Liver (tissue), 9 donors: ENCODE results near the gene ZNF254. TPM values are rescaled to one million over a fixed set of nuclear protein-coding genes. Genes with fewer than 3 reads are reported as not detected.

Source experiments
- DNase-seq: peaks from one replicate; pipeline ENCODE4 v3.0.0-alpha.2; 2017; ENCODE audit warnings: low spot score
- H3K27ac ChIP-seq, 2 donors: one replicate each; pipeline ENCODE4 v1.7.0; 2013; ENCODE audit warnings: inconsistent platforms in 2 of 2, low read length in 2 of 2, control low read depth in 1 of 2, low read depth in 1 of 2, mild to moderate bottlenecking in 1 of 2
- H3K27me3 ChIP-seq, 4 donors: one replicate each; pipeline versions ENCODE4 v1.6.1 to v1.7.0; 2013; ENCODE audit warnings: low read length in 3 of 4, inconsistent platforms in 1 of 4, mild to moderate bottlenecking in 1 of 4, moderate library complexity in 1 of 4; ENCODE audit not compliant: control insufficient read depth in 4 of 4, insufficient read depth in 4 of 4
- H3K36me3 ChIP-seq, 4 donors: one replicate each; pipeline versions ENCODE4 v1.6.1 to v1.7.0; 2013; ENCODE audit warnings: low read length in 3 of 4, mild to moderate bottlenecking in 3 of 4, low read depth in 1 of 4, moderate library complexity in 1 of 4; ENCODE audit not compliant: control insufficient read depth in 4 of 4, insufficient read depth in 3 of 4
- H3K4me1 ChIP-seq, 4 donors: one replicate each; pipeline versions ENCODE4 v1.6.1 to v1.7.0; 2013; ENCODE audit warnings: low read length in 3 of 4, mild to moderate bottlenecking in 3 of 4, moderate library complexity in 1 of 4; ENCODE audit not compliant: control insufficient read depth in 4 of 4, insufficient read depth in 4 of 4
- H3K4me3 ChIP-seq, 3 donors: one replicate each; pipeline versions ENCODE4 v1.6.1 to v1.7.0; 2013; ENCODE audit warnings: low read length in 3 of 3, control low read depth in 1 of 3, low read depth in 1 of 3, mild to moderate bottlenecking in 1 of 3
- H3K9ac ChIP-seq, 2 donors: one replicate each; pipeline ENCODE4 v1.7.0; 2013; ENCODE audit warnings: low read length in 2 of 2, mild to moderate bottlenecking in 2 of 2, moderate library complexity in 2 of 2, control low read depth in 1 of 2, low read depth in 1 of 2
- H3K9me3 ChIP-seq, 4 donors: one replicate each; pipeline versions ENCODE4 v1.6.1 to v1.7.0; 2013; ENCODE audit warnings: low read length in 3 of 4; ENCODE audit not compliant: control insufficient read depth in 4 of 4
- EGR1 ChIP-seq, 2 donors: IDR thresholded peaks; 2 replicates each; pipeline ENCODE4 v1.6.1; 2016 to 2018; ENCODE audit warnings: antibody characterized with exemption in 2 of 2, low read depth in 2 of 2
- FOXA1 ChIP-seq: IDR thresholded peaks from 2 replicates; pipeline ENCODE4 v1.6.1; 2016; ENCODE audit warnings: antibody characterized with exemption
- FOXA2 ChIP-seq: IDR thresholded peaks from 2 replicates; pipeline ENCODE4 v1.6.1; 2016; ENCODE audit warnings: antibody characterized with exemption
- GABPA ChIP-seq, 2 donors: IDR thresholded peaks in 1 of 2; conservative IDR thresholded peaks in 1 of 2; 2 replicates each; pipeline ENCODE4 v1.6.1; 2016; ENCODE audit warnings: antibody characterized with exemption in 2 of 2, mild to moderate bottlenecking in 1 of 2, moderate library complexity in 1 of 2
- HNF4G ChIP-seq: IDR thresholded peaks from 2 replicates; pipeline ENCODE4 v1.6.1; 2016; ENCODE audit warnings: antibody characterized with exemption
- JUND ChIP-seq, 2 donors: IDR thresholded peaks; 2 replicates each; pipeline ENCODE4 v1.6.1; 2016; ENCODE audit warnings: antibody characterized with exemption in 2 of 2
- NR2F2 ChIP-seq: IDR thresholded peaks from 2 replicates; pipeline ENCODE4 v1.6.1; 2016; ENCODE audit warnings: antibody characterized with exemption
- RAD21 ChIP-seq, 2 donors: IDR thresholded peaks; 2 replicates each; pipeline ENCODE4 v1.6.1; 2016; ENCODE audit warnings: antibody characterized with exemption in 2 of 2, mild to moderate bottlenecking in 2 of 2
- TAF1 ChIP-seq: conservative IDR thresholded peaks from 2 replicates; pipeline ENCODE4 v1.6.1; 2016; ENCODE audit warnings: antibody characterized with exemption, mild to moderate bottlenecking
- YY1 ChIP-seq: IDR thresholded peaks from 2 replicates; pipeline ENCODE4 v1.6.1; 2016; ENCODE audit warnings: antibody characterized with exemption, mild to moderate bottlenecking
- WGBS: extraction: QIAGEN DNeasy Blood & Tissue Kit; methylation state at CpG from one replicate; pipeline ENCODE4 v1.1.7; 2013; 5-methylcytosine and 5-hydroxymethylcytosine counted together
- polyA plus RNA-seq, 2 donors: library from polyadenylated mRNA; stranded (reverse) in 1 of 2; unstranded in 1 of 2; fragments of 200-250 nt in 1 of 2; fragments of >200 nt in 1 of 2; fragmentation: Nextera tagmentation in 1 of 2; extraction: Ambion mirVana in 1 of 2; gene quantifications; one replicate each; pipeline versions ENCODE4 v1.2.1 to v1.2.3, GENCODE V29; 2013 to 2015
- total RNA-seq, 2 donors: library from RNA; depleted of rRNA; stranded (reverse); fragments of >200 nt; gene quantifications; one replicate each; pipeline ENCODE4 v1.2.3, GENCODE V29; 2014
- TF ChIP-seq, protein P1 (sequence below): fragments of 150-350 bp; IDR thresholded peaks from 2 replicates; pipeline ENCODE4 v1.5.1; 2017; ENCODE audit warnings: improper control_type of control experiment, low read depth, low read length; ENCODE audit not compliant: missing input control
- TF ChIP-seq, protein P2 (sequence below): IDR thresholded peaks from 2 replicates; pipeline ENCODE4 v1.6.1; 2016; ENCODE audit warnings: antibody characterized with exemption
- TF ChIP-seq, protein P3 (sequence below): IDR thresholded peaks from 2 replicates; pipeline ENCODE4 v1.6.1; 2016; ENCODE audit warnings: antibody characterized with exemption
- TF ChIP-seq, protein P4 (sequence below): IDR thresholded peaks from 2 replicates; pipeline ENCODE4 v1.6.1; 2016; ENCODE audit warnings: antibody characterized with exemption
- TF ChIP-seq, protein P5 (sequence below): IDR thresholded peaks from 2 replicates; pipeline ENCODE4 v1.6.1; 2016; ENCODE audit warnings: antibody characterized with exemption, mild to moderate bottlenecking
- donor health status: healthy.
- donor health status: healthy.
- donor health status: healthy.
- donor health status: healthy.
- donor health status: healthy.

ZNF254 gene
- total and polyA plus RNA-seq, 4 donors: 2.4 to 9.0 (median 5.9) TPM

DNA sequence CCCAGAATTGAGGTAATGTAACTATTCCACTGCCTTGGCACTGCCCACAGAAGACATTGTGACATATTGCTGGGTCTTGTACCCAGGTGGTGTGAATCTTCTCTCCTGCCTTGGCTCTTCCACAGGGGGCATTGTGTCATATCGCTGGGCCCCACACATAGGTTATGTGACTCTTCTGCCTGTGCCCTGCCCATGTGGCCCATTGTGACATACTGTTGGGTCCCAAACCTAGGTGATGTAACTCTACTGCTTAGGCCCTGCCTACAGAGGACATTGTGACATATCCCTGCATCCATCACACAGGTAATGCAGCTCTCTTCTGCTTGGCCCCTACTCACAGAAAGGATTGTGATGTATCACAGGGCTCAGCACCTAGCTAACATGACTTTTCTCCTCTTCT lies 37.5 kb upstream of the ZNF254 start:
- TF ChIP-seq, protein P1, sequence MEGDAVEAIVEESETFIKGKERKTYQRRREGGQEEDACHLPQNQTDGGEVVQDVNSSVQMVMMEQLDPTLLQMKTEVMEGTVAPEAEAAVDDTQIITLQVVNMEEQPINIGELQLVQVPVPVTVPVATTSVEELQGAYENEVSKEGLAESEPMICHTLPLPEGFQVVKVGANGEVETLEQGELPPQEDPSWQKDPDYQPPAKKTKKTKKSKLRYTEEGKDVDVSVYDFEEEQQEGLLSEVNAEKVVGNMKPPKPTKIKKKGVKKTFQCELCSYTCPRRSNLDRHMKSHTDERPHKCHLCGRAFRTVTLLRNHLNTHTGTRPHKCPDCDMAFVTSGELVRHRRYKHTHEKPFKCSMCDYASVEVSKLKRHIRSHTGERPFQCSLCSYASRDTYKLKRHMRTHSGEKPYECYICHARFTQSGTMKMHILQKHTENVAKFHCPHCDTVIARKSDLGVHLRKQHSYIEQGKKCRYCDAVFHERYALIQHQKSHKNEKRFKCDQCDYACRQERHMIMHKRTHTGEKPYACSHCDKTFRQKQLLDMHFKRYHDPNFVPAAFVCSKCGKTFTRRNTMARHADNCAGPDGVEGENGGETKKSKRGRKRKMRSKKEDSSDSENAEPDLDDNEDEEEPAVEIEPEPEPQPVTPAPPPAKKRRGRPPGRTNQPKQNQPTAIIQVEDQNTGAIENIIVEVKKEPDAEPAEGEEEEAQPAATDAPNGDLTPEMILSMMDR: no peak
- TF ChIP-seq, protein P2, sequence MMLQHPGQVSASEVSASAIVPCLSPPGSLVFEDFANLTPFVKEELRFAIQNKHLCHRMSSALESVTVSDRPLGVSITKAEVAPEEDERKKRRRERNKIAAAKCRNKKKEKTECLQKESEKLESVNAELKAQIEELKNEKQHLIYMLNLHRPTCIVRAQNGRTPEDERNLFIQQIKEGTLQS: no peak
- TF ChIP-seq NR2F2: no peak
- no peak for TF ChIP-seq RAD21 (IDR thresholded peaks at IDR 0.05)
- TF ChIP-seq, protein P3, sequence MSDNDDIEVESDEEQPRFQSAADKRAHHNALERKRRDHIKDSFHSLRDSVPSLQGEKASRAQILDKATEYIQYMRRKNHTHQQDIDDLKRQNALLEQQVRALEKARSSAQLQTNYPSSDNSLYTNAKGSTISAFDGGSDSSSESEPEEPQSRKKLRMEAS: no peak
- TF ChIP-seq EGR1 (IDR thresholded peaks at IDR 0.05; ENCODE audit: low read depth in 2 of 2): no peak
- TF ChIP-seq GABPA (IDR thresholded peaks at IDR 0.05 in 1 of 2, conservative IDR thresholded peaks at IDR 0.05 in 1 of 2): no peak
- no peak for TF ChIP-seq YY1
- TF ChIP-seq, protein P4, sequence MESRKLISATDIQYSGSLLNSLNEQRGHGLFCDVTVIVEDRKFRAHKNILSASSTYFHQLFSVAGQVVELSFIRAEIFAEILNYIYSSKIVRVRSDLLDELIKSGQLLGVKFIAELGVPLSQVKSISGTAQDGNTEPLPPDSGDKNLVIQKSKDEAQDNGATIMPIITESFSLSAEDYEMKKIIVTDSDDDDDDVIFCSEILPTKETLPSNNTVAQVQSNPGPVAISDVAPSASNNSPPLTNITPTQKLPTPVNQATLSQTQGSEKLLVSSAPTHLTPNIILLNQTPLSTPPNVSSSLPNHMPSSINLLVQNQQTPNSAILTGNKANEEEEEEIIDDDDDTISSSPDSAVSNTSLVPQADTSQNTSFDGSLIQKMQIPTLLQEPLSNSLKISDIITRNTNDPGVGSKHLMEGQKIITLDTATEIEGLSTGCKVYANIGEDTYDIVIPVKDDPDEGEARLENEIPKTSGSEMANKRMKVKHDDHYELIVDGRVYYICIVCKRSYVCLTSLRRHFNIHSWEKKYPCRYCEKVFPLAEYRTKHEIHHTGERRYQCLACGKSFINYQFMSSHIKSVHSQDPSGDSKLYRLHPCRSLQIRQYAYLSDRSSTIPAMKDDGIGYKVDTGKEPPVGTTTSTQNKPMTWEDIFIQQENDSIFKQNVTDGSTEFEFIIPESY: no peak
- TF ChIP-seq FOXA2: no peak
- TF ChIP-seq HNF4G: no peak
- TF ChIP-seq TAF1: no peak
- no peak for DNase-seq
- no peaks in the 10 kb centered on the region for H3K9me3 ChIP-seq
- no peak overlapping the region for H3K27ac ChIP-seq
- H3K27me3 ChIP-seq: no peaks in the 10 kb centered on the region
- WGBS: 85% methylated on average over 1 of the region's 1 CpG
- no peak overlapping the region for H3K4me3 ChIP-seq
- peaks cover 8 to 67% (median 54%) of the 10 kb centered on the region in 4 donors for H3K36me3 ChIP-seq
- H3K4me1 ChIP-seq: no peaks in the 10 kb centered on the region
- H3K9ac ChIP-seq: no peak overlapping the region

DNA sequence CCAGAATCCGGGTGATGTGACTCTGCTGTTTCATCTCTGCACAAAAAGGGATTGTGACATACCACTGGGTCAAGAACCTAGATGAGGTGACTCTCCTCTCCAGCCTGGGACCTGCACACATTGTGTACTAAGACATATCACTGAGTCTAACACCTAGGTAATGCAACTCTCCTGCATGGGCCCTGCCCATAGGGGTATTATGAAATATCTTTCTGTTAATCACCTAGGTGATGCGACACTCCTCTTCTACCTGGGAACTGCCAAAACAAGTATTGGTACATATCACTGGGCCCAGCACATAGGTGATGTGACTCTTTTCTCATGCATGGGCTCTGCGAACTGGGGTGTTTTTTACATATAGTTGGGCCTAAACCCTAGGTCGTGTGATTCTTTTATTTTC lies 35.5 kb upstream of the ZNF254 start:
- no peak for DNase-seq
- TF ChIP-seq JUND (IDR thresholded peaks at IDR 0.05) (no peak), FOXA1 (no peak), FOXA2 (no peak)
- TF ChIP-seq, protein P5, sequence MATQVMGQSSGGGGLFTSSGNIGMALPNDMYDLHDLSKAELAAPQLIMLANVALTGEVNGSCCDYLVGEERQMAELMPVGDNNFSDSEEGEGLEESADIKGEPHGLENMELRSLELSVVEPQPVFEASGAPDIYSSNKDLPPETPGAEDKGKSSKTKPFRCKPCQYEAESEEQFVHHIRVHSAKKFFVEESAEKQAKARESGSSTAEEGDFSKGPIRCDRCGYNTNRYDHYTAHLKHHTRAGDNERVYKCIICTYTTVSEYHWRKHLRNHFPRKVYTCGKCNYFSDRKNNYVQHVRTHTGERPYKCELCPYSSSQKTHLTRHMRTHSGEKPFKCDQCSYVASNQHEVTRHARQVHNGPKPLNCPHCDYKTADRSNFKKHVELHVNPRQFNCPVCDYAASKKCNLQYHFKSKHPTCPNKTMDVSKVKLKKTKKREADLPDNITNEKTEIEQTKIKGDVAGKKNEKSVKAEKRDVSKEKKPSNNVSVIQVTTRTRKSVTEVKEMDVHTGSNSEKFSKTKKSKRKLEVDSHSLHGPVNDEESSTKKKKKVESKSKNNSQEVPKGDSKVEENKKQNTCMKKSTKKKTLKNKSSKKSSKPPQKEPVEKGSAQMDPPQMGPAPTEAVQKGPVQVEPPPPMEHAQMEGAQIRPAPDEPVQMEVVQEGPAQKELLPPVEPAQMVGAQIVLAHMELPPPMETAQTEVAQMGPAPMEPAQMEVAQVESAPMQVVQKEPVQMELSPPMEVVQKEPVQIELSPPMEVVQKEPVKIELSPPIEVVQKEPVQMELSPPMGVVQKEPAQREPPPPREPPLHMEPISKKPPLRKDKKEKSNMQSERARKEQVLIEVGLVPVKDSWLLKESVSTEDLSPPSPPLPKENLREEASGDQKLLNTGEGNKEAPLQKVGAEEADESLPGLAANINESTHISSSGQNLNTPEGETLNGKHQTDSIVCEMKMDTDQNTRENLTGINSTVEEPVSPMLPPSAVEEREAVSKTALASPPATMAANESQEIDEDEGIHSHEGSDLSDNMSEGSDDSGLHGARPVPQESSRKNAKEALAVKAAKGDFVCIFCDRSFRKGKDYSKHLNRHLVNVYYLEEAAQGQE: no peak
- H3K9ac ChIP-seq: no peak overlapping the region
- no peaks in the 10 kb centered on the region for H3K9me3 ChIP-seq
- no peak overlapping the region for H3K27ac ChIP-seq
- H3K27me3 ChIP-seq: no peaks in the 10 kb centered on the region
- peaks cover 9 to 72% (median 54%) of the 10 kb centered on the region in 4 donors for H3K36me3 ChIP-seq
- H3K4me3 ChIP-seq: no peak overlapping the region
- 96% methylated on average over 4 of the region's 4 CpGs for WGBS
- H3K4me1 ChIP-seq: no peaks in the 10 kb centered on the region
